Karpas-422 (cell line): ENCODE measurements around the gene CRACDL. TPM values are rescaled to one million over a fixed set of nuclear protein-coding genes. Genes with fewer than 3 reads are reported as not detected.

Experiments used
- DNase-seq: peaks from one replicate; pipeline ENCODE4 v3.0.0-alpha.2; 2015
- H2AFZ ChIP-seq: fragments of 200-600 bp; sonication (generic); 2 replicates; pipeline ENCODE4 v1.6.1; 2014; ENCODE audit warnings: antibody characterized with exemption, low read length, mixed read lengths
- H3K27ac ChIP-seq: fragments of 200-600 bp; sonication (generic); 2 replicates; pipeline ENCODE4 v1.5.1; 2014; ENCODE audit warnings: mild to moderate bottlenecking, low read length, moderate library complexity
- H3K27me3 ChIP-seq: fragments of 200-600 bp; sonication (generic); 2 replicates; pipeline ENCODE4 v1.6.1; 2014; ENCODE audit warnings: low read length, mixed read lengths
- H3K36me3 ChIP-seq: fragments of 200-600 bp; sonication (generic); 2 replicates; pipeline ENCODE4 v1.6.1; 2014; ENCODE audit warnings: low read length, mixed read lengths; ENCODE audit not compliant: insufficient read depth
- H3K4me1 ChIP-seq: fragments of 200-600 bp; sonication (generic); 2 replicates; pipeline ENCODE4 v1.6.1; 2014; ENCODE audit warnings: mild to moderate bottlenecking, low read length, mixed read lengths
- H3K4me2 ChIP-seq: fragments of 200-600 bp; sonication (generic); 2 replicates; pipeline ENCODE4 v1.6.1; 2014; ENCODE audit warnings: low read length, low read depth, mild to moderate bottlenecking; ENCODE audit not compliant: poor library complexity, severe bottlenecking
- H3K4me3 ChIP-seq: fragments of 200-600 bp; sonication (generic); 2 replicates; pipeline ENCODE4 v1.5.1; 2014; ENCODE audit warnings: mild to moderate bottlenecking, antibody characterized with exemption, low read length, mixed read lengths
- H3K79me2 ChIP-seq: fragments of 200-600 bp; sonication (generic); 2 replicates; pipeline ENCODE4 v1.6.1; 2014; ENCODE audit warnings: mild to moderate bottlenecking, low read length, mixed read lengths
- H3K9ac ChIP-seq: fragments of 200-600 bp; sonication (generic); 2 replicates; pipeline ENCODE4 v1.6.0; 2014; ENCODE audit warnings: low read length
- H3K9me2 ChIP-seq: fragments of 200-600 bp; sonication (generic), shearing (Covaris generic); replicated peaks from 2 replicates; pipeline ENCODE4 v1.6.0; 2014; ENCODE audit warnings: mild to moderate bottlenecking, low read length, moderate library complexity; ENCODE audit not compliant: insufficient read depth
- H3K9me3 ChIP-seq: fragments of 300-700, 200-600 bp; sonication (generic); 2 replicates; pipeline ENCODE4 v1.6.1; 2014; ENCODE audit warnings: low read length, mixed read lengths
- H4K20me1 ChIP-seq: fragments of 200-600 bp; sonication (generic); 2 replicates; pipeline ENCODE4 v1.6.1; 2014; ENCODE audit warnings: mild to moderate bottlenecking, antibody characterized with exemption, low read length, low read depth; ENCODE audit not compliant: insufficient read depth
- total RNA-seq: library from RNA; depleted of rRNA; stranded (reverse); fragments of >200 nt; shearing (Covaris generic); gene quantifications from 2 replicates; pipeline ENCODE4 v1.2.3, GENCODE V29; 2014; ENCODE audit warnings: low replicate concordance

The CRACDL gene
- total RNA-seq, 1 experiment from 2014 or later = 1.0 TPM

- no peaks in the 10 kb centered on the region for H4K20me1 ChIP-seq
- no peak for DNase-seq
- H3K4me2 ChIP-seq = no peak overlapping the region
- H3K27me3 ChIP-seq = no peaks in the 10 kb centered on the region
- H3K79me2 ChIP-seq = no peaks in the 10 kb centered on the region
- no peak overlapping the region for H3K27ac ChIP-seq
- H3K9me3 ChIP-seq = no peaks in the 10 kb centered on the region
- no peaks in the 10 kb centered on the region for H3K9me2 ChIP-seq
- H3K4me3 ChIP-seq = no peak overlapping the region
- H3K9ac ChIP-seq = no peak overlapping the region
- H3K4me1 ChIP-seq = peaks cover 14% of the 10 kb centered on the region
- H3K36me3 ChIP-seq = no peaks in the 10 kb centered on the region
- no peak overlapping the region for H2AFZ ChIP-seq
These were observed 19.0 kb downstream of the CRACDL start for GRCh38 chr2:98917031-98917471.

- H3K9me3 ChIP-seq = no peaks in the 10 kb centered on the region
- H3K4me2 ChIP-seq = no peak overlapping the region
- H3K27ac ChIP-seq = no peak overlapping the region
- H3K4me3 ChIP-seq = no peak overlapping the region
- no peak overlapping the region for H2AFZ ChIP-seq
- no peaks in the 10 kb centered on the region for H3K36me3 ChIP-seq
- peaks cover 26% of the 10 kb centered on the region for H3K4me1 ChIP-seq
- no peaks in the 10 kb centered on the region for H3K27me3 ChIP-seq
- H3K9me2 ChIP-seq = no peaks in the 10 kb centered on the region
- no peak overlapping the region for H3K9ac ChIP-seq
- no peak for DNase-seq
- no peaks in the 10 kb centered on the region for H4K20me1 ChIP-seq
- no peaks in the 10 kb centered on the region for H3K79me2 ChIP-seq
These were observed 20.2 kb downstream of the CRACDL start for GRCh38 chr2:98915751-98916358.

GRCh38 chr2:98914713-98915580, 21.1 kb downstream of the CRACDL start:
- no peak overlapping the region for H3K27ac ChIP-seq
- H3K4me2 ChIP-seq = no peak overlapping the region
- H3K9me2 ChIP-seq = no peaks in the 10 kb centered on the region
- no peaks in the 10 kb centered on the region for H3K27me3 ChIP-seq
- H3K9ac ChIP-seq = no peak overlapping the region
- H3K36me3 ChIP-seq = no peaks in the 10 kb centered on the region
- H3K4me1 ChIP-seq = peaks cover 33% of the 10 kb centered on the region
- H3K9me3 ChIP-seq = no peaks in the 10 kb centered on the region
- H2AFZ ChIP-seq = no peak overlapping the region
- no peak for DNase-seq
- H3K4me3 ChIP-seq = no peak overlapping the region
- no peaks in the 10 kb centered on the region for H3K79me2 ChIP-seq
- no peaks in the 10 kb centered on the region for H4K20me1 ChIP-seq

GRCh38 chr2:98913916-98914712, 21.9 kb downstream of the CRACDL start:
- Histone ChIP-seq H3K9ac (no peak overlapping the region), H3K4me2 (no peak overlapping the region), H3K9me3 (no peaks in the 10 kb centered on the region), H4K20me1 (no peaks in the 10 kb centered on the region), H3K36me3 (no peaks in the 10 kb centered on the region), H3K9me2 (no peaks in the 10 kb centered on the region), H3K27ac (no peak overlapping the region), H3K27me3 (no peaks in the 10 kb centered on the region), H3K4me3 (no peak overlapping the region), H2AFZ (no peak overlapping the region), H3K4me1 (peaks cover 42% of the 10 kb centered on the region), H3K79me2 (no peaks in the 10 kb centered on the region)
- no peak for DNase-seq

GRCh38 chr2:98912957-98913915, 22.8 kb downstream of the CRACDL start:
- no peaks in the 10 kb centered on the region for H3K9me2 ChIP-seq
- no peak overlapping the region for H3K27ac ChIP-seq
- H3K27me3 ChIP-seq = no peaks in the 10 kb centered on the region
- H3K4me2 ChIP-seq = no peak overlapping the region
- H3K9ac ChIP-seq = no peak overlapping the region
- no peak overlapping the region for H2AFZ ChIP-seq
- DNase-seq = no peak
- H3K9me3 ChIP-seq = no peaks in the 10 kb centered on the region
- no peaks in the 10 kb centered on the region for H3K36me3 ChIP-seq
- H3K4me1 ChIP-seq = peaks cover 50% of the 10 kb centered on the region
- H3K4me3 ChIP-seq = no peak overlapping the region
- no peaks in the 10 kb centered on the region for H3K79me2 ChIP-seq
- no peaks in the 10 kb centered on the region for H4K20me1 ChIP-seq

GRCh38 chr2:98912221-98912851, 23.7 kb downstream of the CRACDL start:
- H3K4me1 ChIP-seq = peaks cover 59% of the 10 kb centered on the region
- no peaks in the 10 kb centered on the region for H3K9me3 ChIP-seq
- no peak for DNase-seq
- no peaks in the 10 kb centered on the region for H3K36me3 ChIP-seq
- H4K20me1 ChIP-seq = no peaks in the 10 kb centered on the region
- no peaks in the 10 kb centered on the region for H3K79me2 ChIP-seq
- no peak overlapping the region for H2AFZ ChIP-seq
- peak overlapping the region; percentile 99; the same call in 1 of the 2 replicates for H3K27ac ChIP-seq
- no peaks in the 10 kb centered on the region for H3K27me3 ChIP-seq
- peak overlapping the region; percentile 59 for H3K9ac ChIP-seq
- H3K9me2 ChIP-seq = no peaks in the 10 kb centered on the region
- peak overlapping the region; percentile 48; the same call in 1 of the 2 replicates for H3K4me3 ChIP-seq
- H3K4me2 ChIP-seq = peak overlapping the region; percentile 72

- H3K27ac ChIP-seq = peak overlapping the region; percentile 99; the same call in 1 of the 2 replicates
- H3K9ac ChIP-seq = peak overlapping the region; percentile 59
- peaks cover 67% of the 10 kb centered on the region for H3K4me1 ChIP-seq
- peak overlapping the region; percentile 48 for H3K4me3 ChIP-seq
- H4K20me1 ChIP-seq = no peaks in the 10 kb centered on the region
- H3K36me3 ChIP-seq = no peaks in the 10 kb centered on the region
- peak overlapping the region; percentile 72 for H3K4me2 ChIP-seq
- no peaks in the 10 kb centered on the region for H3K27me3 ChIP-seq
- H3K9me3 ChIP-seq = no peaks in the 10 kb centered on the region
- no peak for DNase-seq
- H3K79me2 ChIP-seq = no peaks in the 10 kb centered on the region
- H2AFZ ChIP-seq = peak overlapping the region; percentile 27; the same call in 1 of the 2 replicates
- H3K9me2 ChIP-seq = no peaks in the 10 kb centered on the region
These were observed 24.5 kb downstream of the CRACDL start for GRCh38 chr2:98911376-98912154.
